Hematopoietic multipotent progenitor cell (in vitro differentiated cells): ENCODE results near the gene PADI3. TPM values are rescaled to one million over a fixed set of nuclear protein-coding genes. Genes with fewer than 3 reads are reported as not detected.
"Not testable (repeated sequence)": the region's sequence is repeated elsewhere in the genome, so short reads cannot be mapped to it uniquely, and the experiment has no call there.

Experiments used
- DNase-seq, 3 donors: peaks; one replicate each; pipeline ENCODE4 v3.0.0-alpha.2; 2011 to 2015; ENCODE audit warnings: low read depth in 2 of 3, low spot score in 2 of 3
- small RNA-seq: library from RNA; depleted of rRNA; stranded (forward); fragments of <200 nt; gene quantifications from one replicate; pipeline ENCODE3, GENCODE V24; 2012
- total RNA-seq: library from RNA; depleted of rRNA; stranded (reverse); fragments of >200 nt; gene quantifications from one replicate; pipeline ENCODE4 v1.2.3, GENCODE V29; 2012

The PADI3 gene
- total RNA-seq, 1 donor: 6.2 TPM

- not testable (repeated sequence) for DNase-seq
These were observed 73.0 kb downstream of the PADI3 start for GRCh38 chr1:17321857-17322390.

DNA sequence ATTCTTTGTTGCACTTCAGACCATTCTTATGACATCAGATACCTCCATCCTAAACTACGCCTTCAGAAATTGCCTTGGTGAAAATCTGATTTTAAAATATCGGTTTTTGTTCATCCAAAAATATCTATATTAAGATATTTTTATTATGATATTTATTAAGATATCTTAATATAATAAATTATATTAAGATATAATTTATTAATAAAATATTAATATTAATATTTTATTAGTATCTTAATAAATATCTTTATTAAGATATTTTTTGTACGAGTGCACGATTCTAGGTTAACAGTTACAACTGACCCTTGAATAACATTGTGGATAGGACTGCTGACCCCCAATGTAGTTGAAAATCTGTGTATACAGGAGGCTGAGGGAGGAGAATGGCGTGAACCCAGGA, 80.0 kb downstream of the PADI3 start:
- DNase-seq: no peak

GRCh38 chr1:17329610-17330009, 80.7 kb downstream of the PADI3 start:
- DNase-seq: no peak

GRCh38 chr1:17330856-17331255, 82.0 kb downstream of the PADI3 start:
- no peak for DNase-seq

GRCh38 chr1:17333081-17333480, 84.2 kb downstream of the PADI3 start:
- no peak for DNase-seq

Small RNA genes within 50 kb of the gene (small RNA-seq; reads per million reads assigned to genes)
- not detected for gene MIR3972

Other genes starting within 250 kb of the PADI3 start
- 63.3 TPM for gene ATP13A2, start 237.2 kb upstream of the PADI3 start, total RNA-seq
- 50.4 TPM for gene SDHB, start 195.1 kb upstream of the PADI3 start, total RNA-seq
- gene PADI2, start 129.6 kb upstream of the PADI3 start, total RNA-seq: 0.81 TPM
- not detected for gene PADI1, start 44.0 kb upstream of the PADI3 start, total RNA-seq
- 4.3 TPM for gene PADI4, start 59.1 kb downstream of the PADI3 start, total RNA-seq
- not detected for gene PADI6, start 123.1 kb downstream of the PADI3 start, total RNA-seq
- gene RCC2, start 190.6 kb downstream of the PADI3 start, total RNA-seq: 115 TPM